HepG2 (cell line): ENCODE measurements around the gene CPEB3. TPM values are rescaled to one million over a fixed set of nuclear protein-coding genes. Genes with fewer than 3 reads are reported as not detected.

Experiments used
- ARID5B ChIP-seq: IDR thresholded peaks from 2 replicates; pipeline ENCODE4 v1.4.0; 2020; ENCODE audit warnings: mild to moderate bottlenecking, missing genetic modification reagents
- ASH2L ChIP-seq: fragments of 300-600, 200-600 bp; sonication (generic); IDR thresholded peaks from 2 replicates; pipeline ENCODE4 v1.7.0; 2017; ENCODE audit warnings: low read depth, mild to moderate bottlenecking, moderate library complexity, mixed read lengths, low read length; ENCODE audit not compliant: insufficient read length
- CBX5 ChIP-seq: sonication (generic); formaldehyde crosslinking; IDR thresholded peaks from 2 replicates; pipeline ENCODE4 v1.4.0; 2020; ENCODE audit warnings: missing genetic modification reagents, borderline replicate concordance
- DPF2 ChIP-seq: sonication (generic); formaldehyde crosslinking; IDR thresholded peaks from 2 replicates; pipeline ENCODE4 v1.4.0; 2020; ENCODE audit warnings: mild to moderate bottlenecking, low read depth, missing genetic modification reagents, borderline replicate concordance
- E2F1 ChIP-seq: sonication (generic); formaldehyde crosslinking; IDR thresholded peaks from 2 replicates; pipeline ENCODE4 v1.5.0; 2020; ENCODE audit warnings: missing genetic modification reagents
- FOXP1 ChIP-seq, 2 experiments: fragments of 450-650 bp in 1 of 2; IDR thresholded peaks; 2 replicates each; pipeline ENCODE4 v1.6.1; 2017 to 2018; ENCODE audit warnings: antibody characterized with exemption in 1 of 2
- GABPA ChIP-seq, 2 experiments: IDR thresholded peaks; 2 replicates each; pipeline ENCODE4 v1.6.1; 2011 to 2016; ENCODE audit warnings: low read depth in 2 of 2, low read length in 1 of 2, missing biosample characterization in 1 of 2, missing genetic modification characterization in 1 of 2
- SAP130 ChIP-seq: IDR thresholded peaks from 2 replicates; pipeline ENCODE4 v1.6.1; 2016; ENCODE audit warnings: low read depth
- SMARCC2 ChIP-seq: fragments of 450-650 bp; IDR thresholded peaks from 2 replicates; pipeline ENCODE4 v1.6.1; 2017; ENCODE audit warnings: antibody characterized with exemption, mild to moderate bottlenecking
- SMYD3 ChIP-seq: sonication (generic); formaldehyde crosslinking; IDR thresholded peaks from 2 replicates; pipeline ENCODE4 v1.8.1; 2023; ENCODE audit warnings: mild to moderate bottlenecking, missing genetic modification reagents
- SOX13 ChIP-seq, 3 experiments: fragments of 450-650 bp in 1 of 3; sonication (generic) in 1 of 3; formaldehyde crosslinking in 1 of 3; IDR thresholded peaks in 2 of 3; conservative IDR thresholded peaks in 1 of 3; 2 replicates each; pipeline versions ENCODE4 v1.5.0 to v1.6.1; 2016 to 2020; ENCODE audit warnings: antibody characterized with exemption in 1 of 3, mild to moderate bottlenecking in 1 of 3, missing compliant biosample characterization in 1 of 3, missing genetic modification reagents in 1 of 3, moderate library complexity in 1 of 3
- ZBTB14 ChIP-seq: sonication (generic); formaldehyde crosslinking; IDR thresholded peaks from 2 replicates; pipeline ENCODE4 v1.4.0; 2020; ENCODE audit warnings: missing genetic modification reagents
- ZBTB2 ChIP-seq: sonication (generic); formaldehyde crosslinking; IDR thresholded peaks from 2 replicates; pipeline ENCODE4 v1.8.0; 2022; ENCODE audit warnings: low read depth, missing genetic modification reagents
- ZBTB37 ChIP-seq: sonication (generic); formaldehyde crosslinking; IDR thresholded peaks from 2 replicates; pipeline ENCODE4 v1.4.0; 2020; ENCODE audit warnings: mild to moderate bottlenecking, missing genetic modification reagents
- ZKSCAN1 ChIP-seq: fragments of 150-350 bp; IDR thresholded peaks from 2 replicates; pipeline ENCODE4 v1.6.1; 2014; ENCODE audit warnings: low read length
- ZMAT3 ChIP-seq: sonication (generic); formaldehyde crosslinking; conservative IDR thresholded peaks from 2 replicates; pipeline ENCODE4 v1.7.0; 2021; ENCODE audit warnings: missing genetic modification reagents
- ZMYM3 ChIP-seq: sonication (generic); formaldehyde crosslinking; IDR thresholded peaks from 2 replicates; pipeline ENCODE4 v1.5.1; 2020; ENCODE audit warnings: mild to moderate bottlenecking, missing genetic modification reagents
- ZNF136 ChIP-seq: sonication (generic); formaldehyde crosslinking; IDR thresholded peaks from 2 replicates; pipeline ENCODE4 v1.8.1; 2022; ENCODE audit warnings: low read depth, mild to moderate bottlenecking, moderate library complexity, missing genetic modification reagents
- ZNF160 ChIP-seq: sonication (generic); formaldehyde crosslinking; IDR thresholded peaks from 2 replicates; pipeline ENCODE4 v1.8.0; 2022; ENCODE audit warnings: mild to moderate bottlenecking, inconsistent platforms, missing genetic modification reagents
- ZNF354B ChIP-seq: sonication (generic); formaldehyde crosslinking; IDR thresholded peaks from 2 replicates; pipeline ENCODE4 v1.8.0; 2022; ENCODE audit warnings: mild to moderate bottlenecking, missing genetic modification reagents
- polyA plus RNA-seq, 8 experiments: library from polyadenylated mRNA; depleted of rRNA in 3 of 8; stranded (reverse) in 7 of 8; unstranded in 1 of 8; fragments of >200 nt; fragmentation: Illumina TruSeq in 4 of 8; extraction: Trizol in 4 of 8; gene quantifications; 2 replicates each; pipeline versions ENCODE4 v1.2.1 to v1.2.3, GENCODE V29; 2011 to 2016; ENCODE audit warnings: low read depth in 4 of 8, missing spikeins in 1 of 8, mixed read lengths in 1 of 8; ENCODE audit not compliant: insufficient read depth in 1 of 8
- total RNA-seq, 5 experiments: library from RNA; depleted of rRNA; stranded (reverse); fragments of >200 nt; fragmentation: Illumina TruSeq; extraction: Trizol; gene quantifications; 2 replicates each; pipeline ENCODE4 v1.2.3, GENCODE V29; 2016; ENCODE audit warnings: low read depth in 1 of 5

Gene CPEB3
- total and polyA plus RNA-seq, 2 of the 13 experiments (the other 11 are each of a cell fraction or from before 2014, with no cell fraction given) = 0.66 to 0.70 TPM

- TF ChIP-seq GABPA (IDR thresholded peaks at IDR 0.05; ENCODE audit: low read depth, low read length) (no peak), GABPA (CRISPR knock-in tag; IDR thresholded peaks at IDR 0.05; ENCODE audit: low read depth) (0 out of 2 replicates have a peak, but pooled peaks have one; percentile 13), CBX5 (CRISPR knock-in tag) (no peak), E2F1 (no peak), ZNF160 (CRISPR knock-in tag) (no peak), SAP130 (CRISPR knock-in tag) (peak; percentile 61), ZMAT3 (CRISPR knock-in tag) (no peak), ZBTB2 (CRISPR knock-in tag) (no peak), ASH2L (no peak), FOXP1 (IDR thresholded peaks at IDR 0.05) (0 out of 2 replicates have a peak, but pooled peaks have one; percentile 31), FOXP1 (CRISPR knock-in tag; IDR thresholded peaks at IDR 0.05) (peak; percentile 80), ZNF136 (no peak), SMARCC2 (no peak), SMYD3 (CRISPR knock-in tag) (no peak), ZBTB14 (no peak), ZBTB37 (no peak), DPF2 (CRISPR knock-in tag) (0 out of 2 replicates have a peak, but pooled peaks have one; percentile 43), ZMYM3 (CRISPR knock-in tag) (no peak), ZNF354B (CRISPR knock-in tag) (no peak), ARID5B (peak; percentile 89), SOX13 (IDR thresholded peaks at IDR 0.05) (no peak), SOX13 (CRISPR knock-in tag; conservative IDR thresholded peaks at IDR 0.05 in 1 of 2, IDR thresholded peaks at IDR 0.05 in 1 of 2) (peak in 1 of 2 experiments; percentile 84; a peak in 2 of 4 replicates), ZKSCAN1 (no peak)
Measured at GRCh38 chr10:92111336-92111939, 179.4 kb downstream of the CPEB3 start (continued).
